Activated CD4-positive, alpha-beta memory T cell treated with anti-CD3 and anti-CD28 coated beads, Interleukin-2, amount 10 ng/mL, durations not matched to agents 7 days and 5 days (primary cell): ENCODE measurements around the gene DNAL1. TPM values are rescaled to one million over a fixed set of nuclear protein-coding genes. Genes with fewer than 3 reads are reported as not detected.
"Not testable (repeated sequence)": the region's sequence is repeated elsewhere in the genome, so short reads cannot be mapped to it uniquely, and the experiment has no call there.

Experiments used
- CTCF ChIA-PET: fragments of 350-600 bp; sonication (Branson Sonifier 250); formaldehyde crosslinking; loops from one replicate; lab custom pipeline; 2021; ENCODE audit warnings: antibody characterized with exemption, inconsistent platforms; lab: Charles Lee
- POLR2A ChIA-PET: fragments of 350-600 bp; sonication (Branson Sonifier 250); formaldehyde crosslinking; loops from one replicate; lab custom pipeline; 2021; ENCODE audit warnings: antibody characterized with exemption; lab: Charles Lee
- DNase-seq: peaks from one replicate; pipeline ENCODE4 v3.0.0-alpha.2; 2020
- H3K27ac Mint-ChIP-seq: one replicate; pipeline ENCODE4 v1.8.0; 2021; ENCODE audit warnings: mild to moderate bottlenecking, mixed read lengths
- H3K27me3 Mint-ChIP-seq: one replicate; pipeline ENCODE4 v1.8.0; 2021; ENCODE audit warnings: mixed read lengths
- H3K36me3 Mint-ChIP-seq: one replicate; pipeline ENCODE4 v1.8.0; 2021; ENCODE audit warnings: low read depth, mixed read lengths
- H3K4me1 Mint-ChIP-seq: one replicate; pipeline ENCODE4 v1.8.0; 2021; ENCODE audit warnings: mixed read lengths
- H3K4me3 Mint-ChIP-seq: one replicate; pipeline ENCODE4 v1.8.0; 2021; ENCODE audit warnings: mild to moderate bottlenecking, mixed read lengths
- H3K9me3 Mint-ChIP-seq: one replicate; pipeline ENCODE4 v1.8.0; 2021; ENCODE audit warnings: mixed read lengths
- total RNA-seq, 2 experiments: library from RNA; stranded (reverse); gene quantifications; one replicate each; pipeline ENCODE4 v1.2.3, GENCODE V29; 2021

The DNAL1 gene
- total RNA-seq, 2 experiments from 2014 or later, result 6.8 to 7.2 TPM

- Mint-ChIP-seq H3K36me3 (no peaks in the 10 kb centered on the region), H3K4me1 (no peaks in the 10 kb centered on the region), H3K4me3 (no peak overlapping the region), H3K9me3 (no peaks in the 10 kb centered on the region), H3K27ac (no peak overlapping the region), H3K27me3 (no peaks in the 10 kb centered on the region)
- ChIA-PET POLR2A (no interaction called here), CTCF (no interaction called here)
- DNase-seq, result no peak
Observed at GRCh38 chr14:73685328-73685727, 40.5 kb downstream of the DNAL1 start.

- Mint-ChIP-seq H3K9me3 (no peaks in the 10 kb centered on the region), H3K27ac (no peak overlapping the region), H3K36me3 (no peaks in the 10 kb centered on the region), H3K4me1 (no peaks in the 10 kb centered on the region), H3K4me3 (no peak overlapping the region), H3K27me3 (no peaks in the 10 kb centered on the region)
- CTCF ChIA-PET, result interaction anchor here (1.0 to 1.5 kb wide), 2 partner anchors 42 to 178 kb away, joined by 3 read pairs; partner anchors contain the start of gene DNAL1
- POLR2A ChIA-PET, result interaction anchor here (1.5 kb wide), 1 partner anchor 10 kb away, joined by 3 read pairs; no protein-coding TSS in a partner anchor
- DNase-seq, result no peak
Observed at GRCh38 chr14:73686901-73687300, 42.1 kb downstream of the DNAL1 start.

DNA sequence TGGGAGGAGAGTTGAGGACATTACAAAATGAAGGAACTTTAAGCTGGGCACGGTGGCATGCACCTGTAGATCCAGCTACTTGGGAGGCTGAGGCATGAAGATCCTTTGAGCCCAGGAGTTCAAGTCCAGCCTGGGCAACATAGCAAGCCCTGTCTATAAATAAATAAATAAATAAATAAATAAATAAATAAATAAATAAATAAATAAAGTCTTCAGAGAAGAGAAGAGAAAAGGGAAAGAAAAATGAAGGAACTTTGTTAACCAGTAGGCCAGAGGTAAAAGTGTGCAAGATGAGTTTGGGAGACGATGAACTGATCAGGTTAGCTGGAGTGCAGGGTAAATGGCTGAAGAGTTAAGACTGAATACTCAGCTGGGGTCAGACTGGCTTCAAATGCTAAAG, 49.3 kb downstream of the DNAL1 start:
- ChIA-PET CTCF (no interaction called here), POLR2A (interaction anchor here (1.2 kb wide), 1 partner anchor 81 kb away, joined by 3 read pairs; the partner anchor contains the start of gene ACOT6)
- H3K4me3 Mint-ChIP-seq, result no peak overlapping the region

DNA sequence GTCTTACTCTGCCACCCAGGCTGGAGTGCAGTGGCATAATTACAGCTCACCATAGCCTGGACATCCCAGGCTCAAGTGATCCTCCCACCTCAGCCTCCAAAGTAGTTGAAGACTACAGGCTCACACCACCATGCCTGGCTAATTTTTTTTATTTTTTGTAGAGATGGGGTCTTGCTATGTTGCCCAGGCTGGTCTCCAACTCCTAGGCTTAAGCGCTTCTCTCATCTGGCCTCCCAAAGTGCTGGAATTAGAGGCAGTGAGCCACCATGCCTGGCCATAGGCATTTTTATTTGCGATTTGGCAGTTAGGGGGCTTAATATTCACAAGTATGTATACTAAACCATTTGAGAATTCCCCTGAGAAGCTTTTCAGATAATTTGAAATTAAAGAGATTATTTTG, 50.3 kb downstream of the DNAL1 start:
- Mint-ChIP-seq H3K9me3 (no peaks in the 10 kb centered on the region), H3K4me1 (peaks cover 29% of the 10 kb centered on the region), H3K4me3 (no peak overlapping the region), H3K27me3 (no peaks in the 10 kb centered on the region), H3K27ac (no peak overlapping the region), H3K36me3 (peaks cover 3% of the 10 kb centered on the region)
- DNase-seq, result no peak
- ChIA-PET POLR2A (interaction anchor here (1.2 kb wide), 1 partner anchor 82 kb away, joined by 3 read pairs; the partner anchor contains the start of gene ACOT6), CTCF (interaction anchor here (0.7 kb wide), 1 partner anchor 387 kb away, joined by 3 read pairs; no protein-coding TSS in a partner anchor)

More for the DNA sequence above, 49.3 kb downstream of the DNAL1 start:
- H3K9me3 Mint-ChIP-seq, result no peaks in the 10 kb centered on the region
- H3K27ac Mint-ChIP-seq, result no peak overlapping the region
- H3K36me3 Mint-ChIP-seq, result no peaks in the 10 kb centered on the region
- DNase-seq, result no peak
- no peaks in the 10 kb centered on the region for H3K27me3 Mint-ChIP-seq
- H3K4me1 Mint-ChIP-seq, result peaks cover 26% of the 10 kb centered on the region

DNA sequence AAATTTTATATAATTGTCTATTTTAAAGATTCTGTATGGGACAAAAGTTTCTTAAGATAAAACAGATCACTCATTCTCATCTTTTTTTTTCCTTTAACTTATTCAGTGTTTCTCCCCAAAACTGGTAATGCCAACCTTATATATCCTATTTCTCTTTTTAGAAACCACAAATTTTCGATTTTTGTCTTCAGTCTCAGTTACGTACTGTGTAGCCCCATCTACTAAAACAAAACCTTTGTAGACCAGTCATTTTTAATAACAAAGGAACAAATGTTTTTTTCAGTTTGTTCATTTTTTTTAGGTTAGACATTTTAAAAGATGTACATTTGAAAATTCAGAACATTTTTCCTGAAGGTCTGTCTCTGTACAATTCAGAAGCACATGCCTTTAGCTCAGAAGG, 51.2 kb downstream of the DNAL1 start:
- POLR2A ChIA-PET, result interaction anchor here (1.5 to 2.3 kb wide), 3 partner anchors 9 to 58 kb away, joined by 3 to 17 read pairs (median 3); no protein-coding TSS in a partner anchor
- Mint-ChIP-seq H3K9me3 (no peaks in the 10 kb centered on the region), H3K27me3 (no peaks in the 10 kb centered on the region), H3K27ac (peak overlapping the region; percentile 69), H3K4me1 (peaks cover 36% of the 10 kb centered on the region), H3K36me3 (peaks cover 3% of the 10 kb centered on the region), H3K4me3 (no peak overlapping the region)
- DNase-seq, result no peak
- CTCF ChIA-PET, result no interaction called here

DNA sequence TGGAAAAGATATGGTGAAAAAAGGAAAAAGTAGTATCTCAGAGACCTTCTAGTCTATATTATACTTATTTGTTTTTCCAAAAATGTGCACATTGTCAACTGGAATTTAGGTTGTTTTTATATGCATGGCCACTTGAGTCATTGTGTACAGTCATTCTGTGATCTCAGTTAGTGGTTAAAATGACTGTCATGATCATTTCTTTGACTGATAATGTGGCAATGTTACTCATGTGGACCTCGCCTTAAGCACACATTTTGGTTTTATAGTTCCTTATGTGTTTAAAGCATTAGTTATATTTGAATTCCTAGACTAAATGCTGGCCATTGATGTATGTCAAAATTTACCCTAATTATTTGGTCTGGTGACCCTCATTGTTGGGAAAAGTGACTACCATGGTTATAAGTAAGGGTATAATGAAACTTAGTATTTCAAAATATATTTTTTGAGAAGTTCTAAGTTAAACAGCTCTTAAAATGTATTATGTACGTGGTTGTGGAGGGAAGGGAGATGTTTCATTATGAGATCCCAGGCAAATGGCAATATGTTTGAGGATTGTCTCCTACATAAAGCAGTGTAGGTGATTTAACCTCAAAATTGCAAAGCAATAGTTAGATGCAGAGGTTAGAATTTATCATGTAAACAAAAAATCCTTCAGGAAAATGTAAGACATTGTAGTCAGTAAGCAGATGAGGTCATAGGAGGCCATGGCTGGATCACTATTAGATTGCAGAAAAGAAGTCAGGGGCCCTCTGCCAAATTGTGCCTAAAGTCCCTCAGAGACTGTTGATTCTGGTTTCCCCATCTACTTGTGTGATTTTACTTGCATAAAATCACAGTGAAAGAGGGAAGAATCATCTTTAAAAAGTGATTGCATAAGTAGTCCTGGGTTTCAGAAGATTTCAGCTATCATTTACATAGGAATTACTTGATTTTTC, 51.9 kb downstream of the DNAL1 start:
- H3K27me3 Mint-ChIP-seq, result no peaks in the 10 kb centered on the region
- no peak for DNase-seq
- H3K4me1 Mint-ChIP-seq, result peaks cover 37% of the 10 kb centered on the region
- no peaks in the 10 kb centered on the region for H3K9me3 Mint-ChIP-seq
- H3K4me3 Mint-ChIP-seq, result no peak overlapping the region
- peaks cover 3% of the 10 kb centered on the region for H3K36me3 Mint-ChIP-seq
- POLR2A ChIA-PET, result interaction anchor here (1.0 to 2.3 kb wide), 4 partner anchors 10 to 128 kb away, joined by 3 to 17 read pairs (median 4); partner anchors contain the start of gene ACOT2
- CTCF ChIA-PET, result no interaction called here
- H3K27ac Mint-ChIP-seq, result peak overlapping the region; percentile 69

DNA sequence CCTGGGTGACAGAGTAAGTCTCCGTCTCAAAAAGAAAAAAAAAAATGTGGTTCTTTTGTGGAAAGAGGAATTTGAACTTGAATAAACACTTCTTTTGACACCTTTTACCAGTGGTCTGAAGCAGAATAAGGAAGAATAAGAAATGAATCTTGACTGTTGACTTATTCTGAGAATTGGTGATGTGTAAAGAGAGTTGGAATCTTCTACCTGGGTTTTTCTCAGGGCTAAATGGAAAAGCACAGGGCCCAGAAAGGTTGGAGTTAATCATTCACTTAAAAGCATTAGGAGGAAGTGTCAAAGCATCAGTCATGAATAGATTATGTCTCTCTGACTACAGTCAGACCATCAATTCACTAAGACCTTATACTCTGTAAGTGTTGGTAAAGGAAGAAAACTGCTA, 55.5 kb downstream of the DNAL1 start:
- Mint-ChIP-seq H3K4me1 (peaks cover 37% of the 10 kb centered on the region), H3K27ac (no peak overlapping the region), H3K36me3 (peaks cover 3% of the 10 kb centered on the region), H3K4me3 (no peak overlapping the region), H3K27me3 (no peaks in the 10 kb centered on the region), H3K9me3 (no peaks in the 10 kb centered on the region)
- ChIA-PET CTCF (no interaction called here), POLR2A (no interaction called here)
- no peak for DNase-seq

DNA sequence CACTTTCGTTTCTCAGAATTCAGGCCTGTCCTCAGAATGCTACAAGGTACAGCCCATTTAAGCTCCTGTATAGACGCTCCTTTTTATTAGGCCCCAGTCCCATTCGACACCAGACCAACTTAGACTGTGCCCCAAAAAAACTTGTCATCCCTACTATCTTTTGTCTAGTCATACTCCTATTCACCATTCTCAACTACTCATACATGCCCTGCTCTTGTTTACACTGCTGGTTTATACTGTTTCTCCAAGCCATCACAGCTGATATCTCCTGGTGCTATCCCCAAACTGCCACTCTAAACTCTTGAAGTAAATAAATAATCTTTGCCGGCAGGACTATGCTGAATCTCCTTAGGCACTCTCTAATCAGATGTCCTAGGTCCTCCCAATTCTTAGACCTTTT, 63.3 kb downstream of the DNAL1 start:
- Mint-ChIP-seq H3K4me1 (peaks cover 13% of the 10 kb centered on the region), H3K36me3 (peaks cover 14% of the 10 kb centered on the region)
- H3K27me3 Mint-ChIP-seq, DNase-seq, POLR2A ChIA-PET, CTCF ChIA-PET, H3K27ac Mint-ChIP-seq, H3K9me3 Mint-ChIP-seq, H3K4me3 Mint-ChIP-seq: not testable (repeated sequence)

- no peak overlapping the region for H3K4me3 Mint-ChIP-seq
- ChIA-PET POLR2A (interaction anchor here (0.9 kb wide), 1 partner anchor 48 kb away, joined by 3 read pairs; no protein-coding TSS in a partner anchor), CTCF (interaction anchor here (1.0 to 1.2 kb wide), 2 partner anchors 19 to 50 kb away, joined by 3 read pairs; a partner anchor contains a TSS)
Observed at GRCh38 chr14:73709904-73710469, 65.2 kb downstream of the DNAL1 start.

GRCh38 chr14:73710737-73711136, 66.0 kb downstream of the DNAL1 start:
- no peaks in the 10 kb centered on the region for H3K27me3 Mint-ChIP-seq
- peaks cover 22% of the 10 kb centered on the region for H3K4me1 Mint-ChIP-seq
- peak overlapping the region; percentile 8 for H3K27ac Mint-ChIP-seq
- DNase-seq, result no peak
- peaks cover 29% of the 10 kb centered on the region for H3K36me3 Mint-ChIP-seq
- CTCF ChIA-PET, result interaction anchor here (0.6 to 1.0 kb wide), 3 partner anchors 18 to 114 kb away, joined by 3 read pairs; no protein-coding TSS in a partner anchor
- POLR2A ChIA-PET, result interaction anchor here (0.7 to 3.8 kb wide), 4 partner anchors 47 to 456 kb away, joined by 3 to 29 read pairs (median 9); partner anchors contain the start of genes ACOT2 and ZNF410
- H3K4me3 Mint-ChIP-seq, result no peak overlapping the region
- no peaks in the 10 kb centered on the region for H3K9me3 Mint-ChIP-seq

More at GRCh38 chr14:73709904-73710469, 65.2 kb downstream of the DNAL1 start:
- Mint-ChIP-seq H3K4me1 (peaks cover 22% of the 10 kb centered on the region), H3K27me3 (no peaks in the 10 kb centered on the region), H3K36me3 (peaks cover 27% of the 10 kb centered on the region), H3K27ac (no peak overlapping the region), H3K9me3 (no peaks in the 10 kb centered on the region)
- no peak for DNase-seq

DNA sequence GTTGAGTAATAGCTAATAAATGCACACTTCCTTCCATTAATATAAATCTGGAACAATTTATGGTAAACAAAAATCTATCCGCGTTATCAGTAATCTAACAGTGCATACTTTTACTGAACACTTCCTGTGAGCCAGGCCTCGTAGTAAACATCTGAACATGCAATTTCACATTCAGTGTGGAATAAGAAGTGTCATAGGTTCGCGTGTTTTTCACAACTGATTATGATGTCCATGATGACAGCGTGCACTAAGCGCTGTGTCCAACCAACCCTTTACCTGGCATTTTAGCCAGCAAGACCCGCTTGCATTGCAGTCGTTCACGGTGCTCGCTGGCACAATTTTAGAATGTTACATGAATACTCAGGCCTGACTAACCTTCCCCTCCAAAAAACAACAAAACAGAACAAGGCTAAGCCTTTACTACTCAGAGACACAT, 67.3 kb downstream of the DNAL1 start:
- Mint-ChIP-seq H3K4me3 (peak overlapping the region; percentile 91), H3K9me3 (no peaks in the 10 kb centered on the region), H3K4me1 (peaks cover 22% of the 10 kb centered on the region), H3K36me3 (peaks cover 36% of the 10 kb centered on the region), H3K27ac (peak overlapping the region; percentile 88), H3K27me3 (no peaks in the 10 kb centered on the region)
- peak; percentile 23 for DNase-seq
- POLR2A ChIA-PET, result interaction anchor here (0.9 to 3.8 kb wide), 22 partner anchors 9 to 238 kb away, joined by 3 to 29 read pairs (median 10); partner anchors contain the start of genes ACOT2, ACOT4, ACOT6 and COQ6
- CTCF ChIA-PET, result interaction anchor here (0.5 to 2.1 kb wide), 7 partner anchors 17 to 175 kb away, joined by 3 to 11 read pairs (median 3); partner anchors contain the start of gene ACOT1

DNA sequence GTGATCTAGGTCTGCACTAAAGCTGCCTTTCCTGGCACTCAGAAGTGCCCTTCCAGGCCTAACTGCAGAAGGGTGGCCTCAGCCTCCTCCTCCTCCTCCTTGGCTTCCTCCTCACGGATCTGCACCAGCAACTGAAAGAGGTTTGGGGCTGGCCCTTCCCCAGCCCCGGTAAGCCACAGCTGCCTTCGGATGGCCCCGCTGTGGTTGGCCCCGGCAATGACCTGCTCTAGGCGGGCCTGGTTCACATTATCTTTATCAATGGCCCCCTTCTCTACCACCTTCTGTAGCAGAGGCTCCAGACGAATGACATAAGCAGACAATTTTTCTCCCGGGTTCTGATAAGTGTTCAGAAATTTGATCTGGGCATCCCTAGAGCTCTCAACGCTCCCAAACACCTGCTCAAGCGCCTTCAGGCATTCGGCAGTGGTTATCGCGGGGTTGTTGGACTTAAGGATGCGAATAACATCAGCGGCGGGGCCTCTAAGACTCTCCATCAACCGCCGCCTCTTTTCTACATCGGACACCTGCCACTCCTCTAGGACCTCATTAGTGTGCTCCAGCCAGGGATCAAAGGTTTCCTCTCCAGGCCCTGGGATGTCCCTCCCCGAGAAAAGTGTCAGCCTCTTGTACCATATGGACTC, 67.9 kb downstream of the DNAL1 start:
- peaks cover 39% of the 10 kb centered on the region for H3K36me3 Mint-ChIP-seq
- ChIA-PET CTCF (interaction anchor here (0.5 to 2.1 kb wide), 6 partner anchors 11 to 176 kb away, joined by 3 to 11 read pairs (median 4); partner anchors contain the start of gene ACOT1), POLR2A (interaction anchor here (0.7 to 3.8 kb wide), 25 partner anchors 10 to 238 kb away, joined by 3 to 29 read pairs (median 5); partner anchors contain the start of genes ACOT2, ACOT4, ACOT6 and COQ6)
- H3K27me3 Mint-ChIP-seq, result no peaks in the 10 kb centered on the region
- peaks cover 22% of the 10 kb centered on the region for H3K4me1 Mint-ChIP-seq
- DNase-seq, result peak; percentile 54
- no peaks in the 10 kb centered on the region for H3K9me3 Mint-ChIP-seq
- H3K27ac Mint-ChIP-seq, result peak overlapping the region; percentile 88
- H3K4me3 Mint-ChIP-seq, result peak overlapping the region; percentile 91
